Effector memory CD8-positive, alpha-beta T cell (primary cell): ENCODE results near the gene TPRN.
A peak's percentile ranks its signal among the peaks of the same experiment; 100 is the strongest.

Experiments used
- ATAC-seq: fragments of 150-1000 bp; cut with Tn5 transposase; replicated peaks from 2 replicates; pipeline ENCODE4 v1.10.0; 2021; ENCODE audit warnings: mild to moderate bottlenecking, moderate library complexity
- DNase-seq, 3 experiments: peaks; one replicate each; pipeline ENCODE4 v3.0.0; 2021
- H3K27ac Mint-ChIP-seq, 2 donors: one replicate each; pipeline ENCODE4 v1.8.0; 2022; ENCODE audit warnings: mild to moderate bottlenecking in 2 of 2, mixed read lengths in 2 of 2, moderate library complexity in 2 of 2
- H3K27me3 Mint-ChIP-seq, 2 donors: one replicate each; pipeline ENCODE4 v1.8.0; 2022; ENCODE audit warnings: mixed read lengths in 2 of 2
- H3K36me3 Mint-ChIP-seq: one replicate; pipeline ENCODE4 v1.8.0; 2022; ENCODE audit warnings: mild to moderate bottlenecking, moderate library complexity, mixed read lengths; ENCODE audit not compliant: insufficient read depth
- H3K4me1 Mint-ChIP-seq, 2 donors: one replicate each; pipeline ENCODE4 v1.8.0; 2022; ENCODE audit warnings: low read depth in 2 of 2, mixed read lengths in 2 of 2
- H3K4me3 Mint-ChIP-seq, 2 donors: one replicate each; pipeline ENCODE4 v1.8.0; 2022; ENCODE audit warnings: mild to moderate bottlenecking in 2 of 2, mixed read lengths in 2 of 2, moderate library complexity in 2 of 2
- H3K9me3 Mint-ChIP-seq, 2 donors: one replicate each; pipeline ENCODE4 v1.8.0; 2022; ENCODE audit warnings: mixed read lengths in 2 of 2

TPRN gene

GRCh38 chr9:137167747-137168572, 32.6 kb downstream of the TPRN start:
- Mint-ChIP-seq H3K36me3 (peaks cover 3% of the 10 kb centered on the region), H3K4me3 (peak overlapping the region in 1 of 2 donors; percentile 67), H3K9me3 (no peaks in the 10 kb centered on the region), H3K4me1 (peaks cover 0 to 3% of the 10 kb centered on the region in 2 donors), H3K27ac (no peak overlapping the region), H3K27me3 (peaks cover 24 to 63% of the 10 kb centered on the region in 2 donors)
- no peak for DNase-seq
- peak; percentile 19 for ATAC-seq

DNA sequence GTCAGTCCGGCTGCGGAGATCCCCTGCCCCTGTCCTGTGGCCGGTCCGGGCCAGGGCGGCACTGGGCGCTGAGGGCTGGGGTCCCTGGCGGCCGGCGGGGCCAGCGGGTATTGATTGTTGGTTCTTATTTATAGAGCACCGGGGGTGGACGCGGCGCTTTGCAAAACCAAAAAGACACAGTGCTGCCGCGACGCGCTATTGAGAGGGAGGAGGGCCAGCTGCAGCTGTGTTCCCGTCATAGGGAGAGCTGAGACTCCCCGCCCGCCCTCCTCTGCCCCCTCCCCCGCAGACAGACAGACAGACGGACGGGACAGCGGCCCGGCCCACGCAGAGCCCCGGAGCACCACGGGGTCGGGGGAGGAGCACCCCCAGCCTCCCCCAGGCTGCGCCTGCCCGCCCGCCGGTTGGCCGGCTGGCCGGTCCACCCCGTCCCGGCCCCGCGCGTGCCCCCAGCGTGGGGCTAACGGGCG, 33.2 kb downstream of the TPRN start:
- H3K27ac Mint-ChIP-seq = no peak overlapping the region
- peaks cover 0 to 3% of the 10 kb centered on the region in 2 donors for H3K4me1 Mint-ChIP-seq
- peaks cover 24 to 64% of the 10 kb centered on the region in 2 donors for H3K27me3 Mint-ChIP-seq
- peak overlapping the region in 1 of 2 donors; percentile 31 for H3K4me3 Mint-ChIP-seq
- ATAC-seq (no peak), DNase-seq (no peak)
- H3K9me3 Mint-ChIP-seq = no peaks in the 10 kb centered on the region
- peaks cover 3% of the 10 kb centered on the region for H3K36me3 Mint-ChIP-seq

DNA sequence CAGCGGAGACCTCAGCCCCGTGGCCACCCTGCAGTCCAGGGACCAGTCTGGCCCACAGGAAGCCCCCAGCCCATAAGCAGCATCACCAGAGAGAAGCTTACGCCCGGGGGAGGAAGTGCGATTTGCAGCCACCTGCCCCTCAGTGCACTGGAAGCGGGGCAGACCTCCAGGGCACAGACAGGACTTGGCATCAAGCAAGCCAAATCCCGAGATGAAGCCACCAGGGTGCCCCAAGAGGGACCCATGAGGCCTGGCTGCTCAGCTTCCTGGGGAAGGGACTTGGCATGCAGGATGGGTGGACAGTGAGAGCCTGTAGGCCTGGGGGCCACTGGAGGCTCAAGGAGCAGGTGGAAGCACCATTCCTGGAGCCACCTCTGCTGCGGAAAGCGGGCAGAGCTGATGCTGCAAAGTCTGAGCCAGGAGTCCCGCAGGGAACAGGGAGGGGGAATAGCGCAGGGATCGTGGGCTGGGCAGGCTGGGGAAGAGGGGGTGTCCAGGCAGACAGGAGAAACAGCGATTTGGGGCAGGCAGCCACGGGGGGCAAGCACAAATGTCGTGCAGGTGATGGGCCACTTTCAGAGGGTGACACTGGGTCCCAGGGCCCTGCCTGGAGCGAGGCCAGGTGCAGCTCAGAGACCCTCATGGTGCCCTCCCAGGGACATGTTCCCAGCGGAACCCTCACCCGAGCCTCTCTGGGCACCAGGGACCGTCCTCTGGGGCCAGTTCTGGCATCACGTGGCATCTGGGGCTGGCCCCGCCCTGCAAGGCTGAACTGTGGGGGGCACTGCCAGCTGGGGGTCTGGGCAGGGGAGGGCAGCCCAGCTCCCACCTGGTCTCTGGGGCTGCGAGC, 33.9 kb downstream of the TPRN start:
- H3K27me3 Mint-ChIP-seq = peaks cover 24 to 63% of the 10 kb centered on the region in 2 donors
- ATAC-seq = no peak
- H3K4me1 Mint-ChIP-seq = peaks cover 0 to 3% of the 10 kb centered on the region in 2 donors
- no peaks in the 10 kb centered on the region for H3K9me3 Mint-ChIP-seq
- no peak overlapping the region for H3K27ac Mint-ChIP-seq
- H3K4me3 Mint-ChIP-seq = peak overlapping the region in 1 of 2 donors; percentile 59
- H3K36me3 Mint-ChIP-seq = peaks cover 3% of the 10 kb centered on the region
- DNase-seq = no peak

DNA sequence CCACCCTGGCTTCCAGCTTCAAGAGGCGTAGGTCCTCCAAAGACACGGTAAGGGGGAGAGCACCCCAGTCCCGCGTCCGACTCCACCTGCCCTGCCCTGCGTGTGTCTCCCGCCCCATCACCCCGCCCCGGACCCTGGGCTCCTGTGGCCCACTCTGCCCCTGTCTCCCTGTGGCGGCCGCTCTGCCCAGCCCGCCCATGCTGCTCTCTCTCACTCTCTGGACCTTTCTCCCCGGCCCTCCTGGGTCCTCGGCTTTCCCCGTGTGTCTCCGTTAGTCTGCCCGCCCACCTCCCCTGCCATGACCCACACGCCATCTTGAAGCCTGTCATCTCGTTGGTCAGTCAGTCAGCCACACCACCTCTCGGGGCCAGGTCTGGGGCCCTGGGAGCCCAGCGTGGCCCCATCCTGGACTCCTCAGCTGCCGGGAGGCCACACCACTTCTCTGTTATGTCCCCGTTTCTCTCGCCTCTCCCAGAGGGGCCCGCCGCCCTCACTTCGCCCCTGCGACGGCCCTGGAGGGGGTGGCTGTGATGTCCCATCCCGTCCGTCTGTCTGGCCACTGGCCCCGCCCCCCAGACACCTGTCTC, 35.2 kb downstream of the TPRN start:
- Mint-ChIP-seq H3K27ac (no peak overlapping the region), H3K4me1 (peaks cover 0 to 3% of the 10 kb centered on the region in 2 donors), H3K36me3 (peaks cover 3% of the 10 kb centered on the region), H3K27me3 (peaks cover 24 to 51% of the 10 kb centered on the region in 2 donors), H3K9me3 (no peaks in the 10 kb centered on the region), H3K4me3 (no peak overlapping the region)
- no peak for ATAC-seq
- no peak for DNase-seq

GRCh38 chr9:137164370-137165249, 35.9 kb downstream of the TPRN start:
- Mint-ChIP-seq H3K27ac (no peak overlapping the region), H3K4me3 (peak overlapping the region in 1 of 2 donors; percentile 27), H3K36me3 (peaks cover 3% of the 10 kb centered on the region), H3K27me3 (peaks cover 28 to 53% of the 10 kb centered on the region in 2 donors), H3K4me1 (peaks cover 0 to 3% of the 10 kb centered on the region in 2 donors), H3K9me3 (no peaks in the 10 kb centered on the region)
- ATAC-seq = no peak
- no peak for DNase-seq

- ATAC-seq (no peak), DNase-seq (no peak)
- H3K4me1 Mint-ChIP-seq = peaks cover 5 to 8% of the 10 kb centered on the region in 2 donors
- H3K4me3 Mint-ChIP-seq = peak overlapping the region in 1 of 2 donors; percentile 59
- no peaks in the 10 kb centered on the region for H3K9me3 Mint-ChIP-seq
- peaks cover 36 to 61% of the 10 kb centered on the region in 2 donors for H3K27me3 Mint-ChIP-seq
- no peak overlapping the region for H3K27ac Mint-ChIP-seq
- peaks cover 3% of the 10 kb centered on the region for H3K36me3 Mint-ChIP-seq
Measured at GRCh38 chr9:137163805-137164204, 36.7 kb downstream of the TPRN start.

- H3K27ac Mint-ChIP-seq = no peak overlapping the region
- H3K4me3 Mint-ChIP-seq = peak overlapping the region in 1 of 2 donors; percentile 59
- no peaks in the 10 kb centered on the region for H3K9me3 Mint-ChIP-seq
- DNase-seq (no peak), ATAC-seq (no peak)
- peaks cover 39 to 66% of the 10 kb centered on the region in 2 donors for H3K27me3 Mint-ChIP-seq
- H3K4me1 Mint-ChIP-seq = peaks cover 5 to 6% of the 10 kb centered on the region in 2 donors
- peaks cover 3% of the 10 kb centered on the region for H3K36me3 Mint-ChIP-seq
Measured at GRCh38 chr9:137163365-137163715, 37.2 kb downstream of the TPRN start.

GRCh38 chr9:137162505-137163364, 37.8 kb downstream of the TPRN start:
- peak overlapping the region in 1 of 2 donors; percentile 37 for H3K4me3 Mint-ChIP-seq
- peak; percentile 51 for ATAC-seq
- no peak for DNase-seq

GRCh38 chr9:137161558-137162486, 38.7 kb downstream of the TPRN start:
- ATAC-seq (no peak), DNase-seq (no peak)
- Mint-ChIP-seq H3K27ac (no peak overlapping the region), H3K4me1 (peaks cover 5 to 11% of the 10 kb centered on the region in 2 donors), H3K36me3 (peaks cover 3% of the 10 kb centered on the region), H3K4me3 (no peak overlapping the region), H3K27me3 (peaks cover 50 to 76% of the 10 kb centered on the region in 2 donors), H3K9me3 (no peaks in the 10 kb centered on the region)

More at GRCh38 chr9:137162505-137163364, 37.8 kb downstream of the TPRN start:
- peaks cover 5 to 8% of the 10 kb centered on the region in 2 donors for H3K4me1 Mint-ChIP-seq
- H3K9me3 Mint-ChIP-seq = no peaks in the 10 kb centered on the region
- H3K36me3 Mint-ChIP-seq = peaks cover 3% of the 10 kb centered on the region
- no peak overlapping the region for H3K27ac Mint-ChIP-seq
- H3K27me3 Mint-ChIP-seq = peaks cover 45 to 72% of the 10 kb centered on the region in 2 donors

GRCh38 chr9:137160716-137161557, 39.6 kb downstream of the TPRN start:
- Mint-ChIP-seq H3K27ac (no peak overlapping the region), H3K36me3 (peaks cover 3% of the 10 kb centered on the region), H3K4me1 (peaks cover 11 to 13% of the 10 kb centered on the region in 2 donors), H3K4me3 (no peak overlapping the region), H3K27me3 (peaks cover 43 to 72% of the 10 kb centered on the region in 2 donors), H3K9me3 (no peaks in the 10 kb centered on the region)
- DNase-seq (no peak), ATAC-seq (no peak)
